Chondrocyte (in vitro differentiated cells): ENCODE results near the gene SLC22A31. TPM values are rescaled to one million over a fixed set of nuclear protein-coding genes. Genes with fewer than 3 reads are reported as not detected.
"Not testable (repeated sequence)": the region's sequence is repeated elsewhere in the genome, so short reads cannot be mapped to it uniquely, and the experiment has no call there.

Experiments used
- DNase-seq: peaks from one replicate; pipeline ENCODE4 v3.0.0; 2021; ENCODE audit warnings: mixed read lengths, low spot score
- H3K27ac Mint-ChIP-seq: one replicate; pipeline ENCODE4 v1.8.0; 2021; ENCODE audit warnings: mild to moderate bottlenecking, moderate library complexity, mixed read lengths; ENCODE audit not compliant: unreplicated experiment
- H3K27me3 Mint-ChIP-seq: 2 replicates; pipeline ENCODE4 v1.8.0; 2021; ENCODE audit warnings: low read depth, mixed read lengths
- H3K36me3 Mint-ChIP-seq: 2 replicates; pipeline ENCODE4 v1.8.0; 2021; ENCODE audit warnings: low read depth, mixed read lengths
- H3K4me1 Mint-ChIP-seq: 2 replicates; pipeline ENCODE4 v1.8.0; 2021; ENCODE audit warnings: low read depth, mild to moderate bottlenecking, mixed read lengths
- H3K4me3 Mint-ChIP-seq: one replicate; pipeline ENCODE4 v1.8.0; 2021; ENCODE audit warnings: mild to moderate bottlenecking, moderate library complexity, mixed read lengths; ENCODE audit not compliant: unreplicated experiment
- H3K9me3 Mint-ChIP-seq: 2 replicates; pipeline ENCODE4 v1.8.0; 2021; ENCODE audit warnings: low read depth, mixed read lengths
- CTCF ChIP-seq: fragments of 200-600 bp; sonication (generic); IDR thresholded peaks from 2 replicates; pipeline ENCODE4 v1.5.0; 2021; ENCODE audit warnings: antibody characterized with exemption, mild to moderate bottlenecking, moderate library complexity
- total RNA-seq: library from RNA; stranded (reverse); gene quantifications from 3 replicates; pipeline ENCODE4 v1.2.1, GENCODE V29; 2021

Gene SLC22A31
- total RNA-seq, 1 donor from 2014 or later = 0.40 TPM

GRCh38 chr16:89193576-89194293 lies 6.6 kb downstream of the SLC22A31 start:
- Mint-ChIP-seq H3K27ac (no peak overlapping the region), H3K36me3 (no peaks in the 10 kb centered on the region), H3K9me3 (no peaks in the 10 kb centered on the region), H3K4me3 (no peak overlapping the region), H3K27me3 (peaks cover under 1% of the 10 kb centered on the region), H3K4me1 (no peaks in the 10 kb centered on the region)
- TF ChIP-seq CTCF = no peak
- peak; percentile 93 for DNase-seq

DNA sequence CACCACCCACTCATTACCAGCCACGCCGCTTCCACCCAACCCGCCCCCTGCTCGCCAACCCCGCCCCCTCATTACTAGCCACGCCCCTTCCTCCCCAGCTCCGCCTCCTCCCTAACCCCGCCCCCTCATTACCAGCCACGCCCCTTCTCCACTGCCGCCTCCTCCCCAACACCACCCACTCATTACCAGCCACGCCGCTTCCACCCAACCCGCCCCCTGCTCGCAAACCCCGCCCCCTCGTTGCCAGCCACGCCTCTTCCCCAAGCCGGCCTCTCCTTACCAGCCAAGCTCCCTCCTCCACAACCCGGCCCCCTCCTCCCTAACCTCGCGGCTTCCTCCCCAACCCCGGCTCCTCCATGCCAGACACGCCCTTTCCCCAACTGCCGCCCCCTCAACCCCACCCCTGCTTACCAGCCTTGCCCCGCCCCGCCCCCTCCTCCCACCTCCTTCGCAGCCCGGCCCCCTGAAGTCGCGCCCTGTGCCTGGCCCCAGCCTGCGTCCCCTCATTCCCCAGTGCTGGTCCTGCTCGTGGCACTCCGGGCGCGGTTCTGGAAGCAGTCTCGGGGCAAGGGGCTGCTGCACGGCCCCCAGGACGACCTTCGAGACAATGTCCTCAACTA lies 7.3 kb downstream of the SLC22A31 start:
- Mint-ChIP-seq H3K36me3 (no peaks in the 10 kb centered on the region), H3K4me3 (no peak overlapping the region), H3K27me3 (no peaks in the 10 kb centered on the region), H3K4me1 (no peaks in the 10 kb centered on the region), H3K27ac (no peak overlapping the region), H3K9me3 (no peaks in the 10 kb centered on the region)
- DNase-seq = peak; percentile 91
- TF ChIP-seq CTCF = no peak

- H3K27ac Mint-ChIP-seq, DNase-seq, H3K9me3 Mint-ChIP-seq: not testable (repeated sequence)
Observed at GRCh38 chr16:89192186-89192955, 8.0 kb downstream of the SLC22A31 start.

GRCh38 chr16:89191901-89192185 lies 8.5 kb downstream of the SLC22A31 start:
- no peak for DNase-seq
- no peak for TF ChIP-seq CTCF
- Mint-ChIP-seq H3K36me3 (no peaks in the 10 kb centered on the region), H3K4me3 (no peak overlapping the region), H3K27ac (no peak overlapping the region), H3K4me1 (no peaks in the 10 kb centered on the region), H3K27me3 (no peaks in the 10 kb centered on the region), H3K9me3 (no peaks in the 10 kb centered on the region)

More at GRCh38 chr16:89192186-89192955, 8.0 kb downstream of the SLC22A31 start:
- not testable (repeated sequence) for H3K4me3 Mint-ChIP-seq, H3K4me1 Mint-ChIP-seq, H3K36me3 Mint-ChIP-seq, H3K27me3 Mint-ChIP-seq
- TF ChIP-seq CTCF = peak; percentile 12

- Mint-ChIP-seq H3K4me1 (no peaks in the 10 kb centered on the region), H3K4me3 (no peak overlapping the region), H3K27ac (no peak overlapping the region), H3K36me3 (no peaks in the 10 kb centered on the region), H3K27me3 (no peaks in the 10 kb centered on the region), H3K9me3 (no peaks in the 10 kb centered on the region)
- TF ChIP-seq CTCF = no peak
- no peak for DNase-seq
Observed at GRCh38 chr16:89191033-89191900, 9.1 kb downstream of the SLC22A31 start.
